Non-pigmented ciliary epithelial cell (primary cell): ENCODE results near the gene GOLGA8G.
"Not testable (repeated sequence)": the region's sequence is repeated elsewhere in the genome, so short reads cannot be mapped to it uniquely, and the experiment has no call there.

Experiments used
- DNase-seq: peaks from one replicate; pipeline ENCODE4 v3.0.0-alpha.2; 2010; ENCODE audit warnings: low read depth

Gene GOLGA8G, protein sequence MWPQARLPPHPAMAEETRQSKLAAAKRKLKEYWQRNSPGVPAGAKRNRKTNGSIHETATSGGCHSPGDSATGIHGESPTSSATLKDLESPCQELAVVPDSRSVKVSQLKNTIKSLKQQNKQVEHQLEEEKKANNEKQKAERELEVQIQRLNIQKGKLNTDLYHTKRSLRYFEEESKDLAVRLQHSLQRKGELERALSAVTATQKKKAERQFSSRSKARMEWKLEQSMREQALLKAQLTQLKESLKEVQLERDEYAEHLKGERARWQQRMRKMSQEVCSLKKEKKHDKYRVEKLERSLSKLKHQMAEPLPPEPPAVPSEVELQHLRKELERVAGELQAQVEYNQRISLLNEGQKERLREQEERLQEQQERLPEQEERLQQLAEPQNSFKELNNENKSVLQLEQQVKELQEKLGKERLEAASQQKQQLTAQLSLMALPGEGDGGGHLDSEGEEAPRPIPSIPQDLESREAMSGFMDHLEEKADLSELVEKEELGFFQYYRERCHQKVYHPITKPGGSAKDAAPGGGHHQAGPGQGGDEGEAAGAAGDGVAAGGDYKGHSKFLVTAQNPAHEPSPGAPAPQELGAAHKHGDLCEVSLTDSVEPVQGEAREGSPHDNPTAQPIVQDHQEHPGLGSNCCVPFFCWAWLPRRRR

GRCh38 chr15:28532954-28533353, at the start of gene GOLGA8G:
GOLGA8G (minus strand) TSS chr15:28532971; CDS start chr15:28532909, 62 bp downstream.
- not testable (repeated sequence) for DNase-seq

- not testable (repeated sequence) for DNase-seq
Observed at GRCh38 chr15:28573351-28573750, 40.6 kb upstream of the GOLGA8G start.

- DNase-seq: not testable (repeated sequence)
Observed at GRCh38 chr15:28553268-28553667, 20.5 kb upstream of the GOLGA8G start, which contains the start of gene GOLGA6L25. GOLGA6L25 (plus strand) TSS chr15:28553568; CDS start chr15:28553629, 61 bp downstream.

DNA sequence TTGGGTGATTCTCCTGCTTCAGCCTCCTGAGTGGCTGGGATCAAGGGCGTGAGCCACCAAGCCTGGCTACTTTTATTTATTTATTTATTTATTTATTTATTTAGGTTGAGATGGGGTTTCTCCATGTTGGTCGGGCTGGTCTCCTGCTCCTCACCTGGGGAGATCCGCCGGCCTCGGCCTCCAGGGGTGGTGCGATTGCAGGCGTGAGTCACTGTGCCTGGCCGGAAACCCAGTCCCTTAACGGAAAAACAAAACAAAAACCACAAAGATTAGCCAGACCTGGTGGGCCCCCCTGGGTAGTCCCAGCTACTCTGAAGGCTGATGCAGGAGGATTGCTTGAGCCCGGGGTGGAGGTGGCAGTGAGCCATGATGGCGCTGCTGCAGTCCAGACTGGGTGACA, 17.6 kb downstream of the GOLGA8G start:
- DNase-seq: not testable (repeated sequence)

DNA sequence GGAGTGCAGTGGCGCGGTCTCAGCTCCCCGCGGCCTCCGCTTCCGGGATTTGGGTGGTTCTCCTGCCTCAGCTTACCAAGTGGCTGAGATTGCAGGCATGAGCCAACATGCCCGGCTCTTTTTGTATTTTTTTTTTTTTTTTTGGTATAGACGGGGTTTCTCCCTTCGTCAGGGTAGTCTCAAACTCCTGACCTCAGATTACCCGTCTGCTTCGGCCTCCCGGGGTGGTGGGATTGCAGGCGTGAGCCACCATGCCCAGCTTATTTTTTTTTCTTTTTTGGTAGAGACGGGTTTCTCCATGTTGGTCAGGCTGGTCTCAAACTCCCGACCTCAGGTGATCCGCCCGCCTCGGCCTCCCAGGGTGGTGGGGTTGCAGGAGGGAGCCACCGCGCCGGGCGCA, 18.6 kb downstream of the GOLGA8G start:
- DNase-seq: not testable (repeated sequence)

- DNase-seq: not testable (repeated sequence)
Observed at GRCh38 chr15:28508217-28508889, 24.4 kb downstream of the GOLGA8G start.

- DNase-seq: not testable (repeated sequence)
Observed at GRCh38 chr15:28481340-28481739, 51.4 kb downstream of the GOLGA8G start.
